Tibial nerve (tissue), 4 donors: Measurements from ENCODE around the gene FILIP1. TPM values are rescaled to one million over a fixed set of nuclear protein-coding genes. Genes with fewer than 3 reads are reported as not detected.

ENCODE experiments used
- DNase-seq, 2 donors: peaks; one replicate each; pipeline ENCODE4 v3.0.0-alpha.2; 2019; ENCODE audit warnings: low spot score in 2 of 2
- H3K27ac ChIP-seq, 4 donors: fragments of 200-600 bp; sonication (generic) in 3 of 4; one replicate each; pipeline ENCODE4 v1.5.1; 2017 to 2019; ENCODE audit warnings: mild to moderate bottlenecking in 1 of 4
- H3K27me3 ChIP-seq, 2 donors: fragments of 200-600 bp; sonication (generic) in 1 of 2; one replicate each; pipeline versions ENCODE4 v1.5.1 to v1.6.0; 2017 to 2019
- H3K36me3 ChIP-seq, 3 donors: fragments of 200-600 bp; sonication (generic); one replicate each; pipeline ENCODE4 v1.5.1; 2018 to 2019
- H3K4me1 ChIP-seq, 4 donors: fragments of 200-600 bp; sonication (generic) in 3 of 4; one replicate each; pipeline ENCODE4 v1.5.1; 2017 to 2019
- H3K4me3 ChIP-seq, 4 donors: fragments of 200-600 bp; sonication (generic) in 3 of 4; one replicate each; pipeline ENCODE4 v1.5.1; 2017 to 2019; ENCODE audit warnings: mild to moderate bottlenecking in 1 of 4, moderate library complexity in 1 of 4
- H3K9me3 ChIP-seq, 4 donors: fragments of 200-600 bp; sonication (generic) in 3 of 4; one replicate each; pipeline ENCODE4 v1.5.1; 2017 to 2019
- EP300 ChIP-seq, 2 donors: sonication (generic); formaldehyde crosslinking; IDR thresholded peaks; one replicate each; pipeline ENCODE4 v1.6.1; 2017; ENCODE audit warnings: antibody characterized with exemption in 2 of 2, mild to moderate bottlenecking in 1 of 2
- POLR2A ChIP-seq, 2 donors: fragments of 450-650 bp; IDR thresholded peaks; one replicate each; pipeline ENCODE4 v1.6.1; 2017; ENCODE audit warnings: antibody characterized with exemption in 2 of 2, mild to moderate bottlenecking in 2 of 2, moderate library complexity in 2 of 2
- WGBS, 2 donors: methylation state at CpG; one replicate each; pipeline ENCODE4 v1.1.5; 2018; 5-methylcytosine and 5-hydroxymethylcytosine counted together
- total RNA-seq, 4 donors: library from RNA; depleted of rRNA; stranded (reverse); fragments of >200 nt; gene quantifications; one replicate each; pipeline ENCODE4 v1.1.0, GENCODE V29; 2016
- TF ChIP-seq, protein P1 (sequence below), 5 experiments: fragments of 200-600 bp in 3 of 5; fragments of 450-650 bp in 2 of 5; sonication (generic) in 3 of 5; IDR thresholded peaks; one replicate each; pipeline ENCODE4 v1.5.1; 2016 to 2019; ENCODE audit warnings: antibody characterized with exemption in 5 of 5, mild to moderate bottlenecking in 3 of 5, moderate library complexity in 2 of 5

FILIP1 gene
- total RNA-seq, 4 donors from 2014 or later, result 6.0 to 16.3 (median 13.3) TPM

DNA sequence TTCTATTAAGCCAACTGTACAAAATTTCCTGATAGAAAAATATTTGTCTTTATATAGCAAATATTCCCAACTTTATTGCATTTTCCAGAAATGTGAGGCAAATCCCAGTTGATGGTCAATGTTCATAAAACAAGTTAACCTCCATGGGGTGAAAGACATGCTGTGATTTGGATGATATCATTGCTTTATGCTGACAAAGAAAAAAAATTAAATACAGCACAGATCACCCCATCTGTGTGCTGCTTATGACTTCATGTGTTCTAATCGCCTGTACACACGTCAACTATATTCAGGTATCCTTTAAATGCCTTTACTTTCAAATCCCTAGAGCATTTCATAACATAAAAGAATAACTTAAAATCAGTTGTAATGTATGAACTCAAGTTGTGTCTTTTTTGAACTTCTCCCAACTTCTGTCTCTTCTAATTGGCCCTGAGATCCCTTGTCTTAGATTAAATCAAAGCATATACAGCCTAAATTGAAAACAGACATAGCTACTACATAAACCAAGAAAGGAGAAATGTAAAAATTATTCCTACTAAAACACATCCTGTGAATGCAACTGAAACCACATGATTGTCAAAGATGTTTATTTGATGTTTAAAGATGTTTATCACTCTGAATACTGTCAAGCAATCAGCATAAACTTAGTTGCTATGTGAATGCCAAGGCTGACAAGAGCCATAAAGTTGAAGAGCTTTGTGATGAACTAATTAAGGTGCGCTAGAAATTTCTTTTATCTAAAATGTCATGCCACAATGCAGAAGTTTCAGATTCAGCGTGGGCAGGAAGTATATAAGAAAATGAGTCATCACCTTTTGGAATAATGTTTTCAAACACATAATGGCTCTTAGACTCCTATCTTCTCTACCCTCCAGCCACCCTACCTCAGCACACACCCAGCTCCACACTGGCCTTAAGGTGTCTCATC, 68.7 kb downstream of the FILIP1 start:
- no peak for DNase-seq
- no peak overlapping the region for H3K4me3 ChIP-seq
- WGBS, 2 donors, result 65 to 69% methylated on average over 4 of the region's 4 CpGs
- TF ChIP-seq EP300 (IDR thresholded peaks at IDR 0.05) (no peak), POLR2A (IDR thresholded peaks at IDR 0.05) (no peak)
- TF ChIP-seq, protein P1, sequence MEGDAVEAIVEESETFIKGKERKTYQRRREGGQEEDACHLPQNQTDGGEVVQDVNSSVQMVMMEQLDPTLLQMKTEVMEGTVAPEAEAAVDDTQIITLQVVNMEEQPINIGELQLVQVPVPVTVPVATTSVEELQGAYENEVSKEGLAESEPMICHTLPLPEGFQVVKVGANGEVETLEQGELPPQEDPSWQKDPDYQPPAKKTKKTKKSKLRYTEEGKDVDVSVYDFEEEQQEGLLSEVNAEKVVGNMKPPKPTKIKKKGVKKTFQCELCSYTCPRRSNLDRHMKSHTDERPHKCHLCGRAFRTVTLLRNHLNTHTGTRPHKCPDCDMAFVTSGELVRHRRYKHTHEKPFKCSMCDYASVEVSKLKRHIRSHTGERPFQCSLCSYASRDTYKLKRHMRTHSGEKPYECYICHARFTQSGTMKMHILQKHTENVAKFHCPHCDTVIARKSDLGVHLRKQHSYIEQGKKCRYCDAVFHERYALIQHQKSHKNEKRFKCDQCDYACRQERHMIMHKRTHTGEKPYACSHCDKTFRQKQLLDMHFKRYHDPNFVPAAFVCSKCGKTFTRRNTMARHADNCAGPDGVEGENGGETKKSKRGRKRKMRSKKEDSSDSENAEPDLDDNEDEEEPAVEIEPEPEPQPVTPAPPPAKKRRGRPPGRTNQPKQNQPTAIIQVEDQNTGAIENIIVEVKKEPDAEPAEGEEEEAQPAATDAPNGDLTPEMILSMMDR (IDR thresholded peaks at IDR 0.05), result no peak
- H3K9me3 ChIP-seq, result no peaks in the 10 kb centered on the region
- H3K36me3 ChIP-seq, result no peaks in the 10 kb centered on the region
- H3K27ac ChIP-seq, result no peak overlapping the region
- H3K4me1 ChIP-seq, result no peaks in the 10 kb centered on the region
- H3K27me3 ChIP-seq, result no peaks in the 10 kb centered on the region

DNA sequence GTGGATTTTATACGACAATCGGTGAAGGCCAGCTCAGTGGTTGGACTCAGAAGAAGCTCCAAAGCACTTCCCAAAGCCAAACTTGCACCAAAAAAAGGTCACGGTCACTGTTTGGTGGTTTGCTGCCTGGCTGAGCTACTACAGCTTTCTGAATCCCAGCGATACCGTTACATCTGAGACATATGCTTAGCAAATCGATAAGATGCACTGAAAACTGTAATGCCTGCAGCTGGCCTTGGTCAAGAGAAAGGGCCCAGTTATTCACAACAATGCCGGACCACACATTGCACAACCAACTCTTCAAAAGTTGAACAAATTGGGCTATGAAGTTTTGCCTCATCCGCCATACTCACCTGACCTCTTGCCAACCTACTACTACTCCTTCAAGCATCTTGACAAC, 70.2 kb downstream of the FILIP1 start:
- TF ChIP-seq, protein P1 (IDR thresholded peaks at IDR 0.05), result no peak
- TF ChIP-seq EP300 (IDR thresholded peaks at IDR 0.05), result no peak
- TF ChIP-seq POLR2A (IDR thresholded peaks at IDR 0.05), result no peak
- no peak overlapping the region for H3K27ac ChIP-seq
- no peaks in the 10 kb centered on the region for H3K36me3 ChIP-seq
- DNase-seq, result no peak
- H3K9me3 ChIP-seq, result no peaks in the 10 kb centered on the region
- WGBS, 2 donors, result 93 to 97% methylated on average over 8 of the region's 8 CpGs
- H3K4me3 ChIP-seq, result no peak overlapping the region
- no peaks in the 10 kb centered on the region for H3K4me1 ChIP-seq
- H3K27me3 ChIP-seq, result no peaks in the 10 kb centered on the region

DNA sequence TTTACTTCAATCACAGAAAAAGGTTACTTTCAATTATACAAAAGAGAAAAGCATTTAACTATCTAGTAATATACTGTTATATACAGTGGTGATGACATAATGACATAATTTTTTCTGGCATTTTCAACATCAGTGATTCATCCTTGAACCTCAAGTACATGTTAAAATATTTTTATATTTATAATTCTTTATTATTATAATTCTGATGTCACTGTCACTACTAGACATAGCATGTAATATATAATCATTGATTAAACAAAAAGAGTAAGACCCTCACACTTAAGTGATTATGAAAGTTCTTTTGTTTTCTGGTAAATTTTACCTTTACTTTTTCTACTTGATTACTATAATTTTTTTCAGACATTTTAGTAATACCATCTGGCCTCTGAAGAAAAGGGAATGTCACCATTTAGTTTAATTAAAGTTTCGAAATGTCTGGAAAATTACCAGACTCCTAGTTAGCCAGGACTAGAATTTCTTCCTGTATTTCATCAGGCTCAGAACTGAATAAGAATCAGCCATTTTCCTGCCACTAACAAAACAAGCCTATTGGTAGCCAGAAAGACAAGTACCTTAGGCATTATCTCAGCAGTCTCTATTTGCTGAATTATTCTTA, 71.5 kb downstream of the FILIP1 start:
- H3K27me3 ChIP-seq, result no peaks in the 10 kb centered on the region
- H3K9me3 ChIP-seq, result no peaks in the 10 kb centered on the region
- H3K36me3 ChIP-seq, result no peaks in the 10 kb centered on the region
- no peak overlapping the region for H3K4me3 ChIP-seq
- DNase-seq, result no peak
- no peaks in the 10 kb centered on the region for H3K4me1 ChIP-seq
- TF ChIP-seq, protein P1 (IDR thresholded peaks at IDR 0.05), result no peak
- TF ChIP-seq POLR2A (IDR thresholded peaks at IDR 0.05) (no peak), EP300 (IDR thresholded peaks at IDR 0.05) (no peak)
- 79 to 88% methylated on average over 1 of the region's 1 CpG for WGBS, 2 donors
- no peak overlapping the region for H3K27ac ChIP-seq

DNA sequence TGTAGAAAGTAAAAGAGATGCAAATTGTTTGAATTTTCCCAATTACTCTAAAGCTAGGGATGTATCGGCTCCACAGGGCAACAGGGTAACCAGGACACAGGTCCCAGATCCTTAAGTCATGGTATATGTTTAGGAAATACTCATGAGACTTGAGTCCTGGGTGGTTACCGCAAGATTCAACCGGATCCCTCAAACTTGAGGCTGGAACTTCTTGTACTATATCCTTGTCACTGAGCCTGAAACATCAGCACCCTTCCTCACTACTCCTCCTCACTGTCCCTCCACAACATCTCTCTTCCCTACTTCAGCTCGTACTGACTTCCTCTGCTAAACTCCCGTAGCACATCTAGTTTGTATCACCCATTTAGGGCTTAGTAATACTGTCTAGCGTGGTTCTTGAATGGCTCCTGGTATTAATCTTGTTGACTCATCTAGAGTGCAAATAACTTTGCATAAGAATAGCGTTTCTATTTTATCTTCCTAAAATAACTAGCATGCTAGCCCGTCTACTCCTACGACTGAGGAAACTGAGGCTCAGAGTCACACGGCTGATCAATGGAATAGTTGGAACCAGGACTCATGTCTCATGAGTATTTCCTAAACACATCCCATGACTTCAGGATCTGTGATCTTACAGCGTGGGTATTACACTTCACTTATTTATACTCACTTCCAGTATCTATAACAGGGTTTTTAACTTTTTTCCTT, 72.1 kb downstream of the FILIP1 start:
- WGBS, 2 donors, result 90% methylated on average over 11 of the region's 11 CpGs
- H3K36me3 ChIP-seq, result no peaks in the 10 kb centered on the region
- no peak overlapping the region for H3K27ac ChIP-seq
- DNase-seq, result no peak
- H3K9me3 ChIP-seq, result no peaks in the 10 kb centered on the region
- TF ChIP-seq, protein P1 (IDR thresholded peaks at IDR 0.05), result no peak
- TF ChIP-seq POLR2A (IDR thresholded peaks at IDR 0.05) (no peak), EP300 (IDR thresholded peaks at IDR 0.05) (no peak)
- no peaks in the 10 kb centered on the region for H3K27me3 ChIP-seq
- H3K4me3 ChIP-seq, result no peak overlapping the region
- H3K4me1 ChIP-seq, result no peaks in the 10 kb centered on the region
